A673 (cell line): ENCODE data around the gene FUT3. TPM values are rescaled to one million over a fixed set of nuclear protein-coding genes. Genes with fewer than 3 reads are reported as not detected.
"Not testable (repeated sequence)": the region's sequence is repeated elsewhere in the genome, so short reads cannot be mapped to it uniquely, and the experiment has no call there.

ENCODE experiments used
- BruUV-seq: library from RNA; stranded (reverse); fragments of 400-500 nt; replicated peaks from 2 replicates; lab custom pipeline; 2021; lab: Mats Ljungman, UMichigan
- CTCF ChIA-PET: fragments of 300-600 bp; sonication (Branson Sonifier 250); formaldehyde crosslinking; loops from one replicate; lab custom pipeline; 2022; ENCODE audit warnings: antibody characterized with exemption; lab: Charles Lee
- POLR2A ChIA-PET: fragments of 300-600 bp; sonication (Branson Sonifier 250); formaldehyde crosslinking; loops from one replicate; lab custom pipeline; 2022; ENCODE audit warnings: antibody characterized with exemption; ENCODE audit not compliant: low non-redundant PET; lab: Charles Lee
- DNase-seq: peaks from one replicate; pipeline ENCODE4 v3.0.0-alpha.2; 2015; ENCODE audit warnings: low spot score
- H3K27ac ChIP-seq: fragments of 200-600 bp; sonication (generic); 2 replicates; pipeline ENCODE4 v1.5.1; 2016; ENCODE audit warnings: mixed run types, low read depth, mild to moderate bottlenecking, mixed read lengths, antibody characterized with exemption, low read length; ENCODE audit not compliant: poor library complexity, severe bottlenecking
- H3K27me3 ChIP-seq: fragments of 200-600 bp; sonication (generic); replicated peaks from 2 replicates; pipeline ENCODE4 v1.6.1; 2017; ENCODE audit warnings: mixed run types, low read depth, mild to moderate bottlenecking, mixed read lengths, antibody characterized with exemption, low read length; ENCODE audit not compliant: insufficient read depth, poor library complexity
- H3K36me3 ChIP-seq: fragments of 200-600 bp; sonication (generic); 2 replicates; pipeline ENCODE4 v1.6.1; 2016; ENCODE audit warnings: mixed run types, mild to moderate bottlenecking, mixed read lengths, antibody characterized with exemption, low read length; ENCODE audit not compliant: insufficient read depth, poor library complexity, severe bottlenecking
- H3K4me1 ChIP-seq: fragments of 200-600 bp; sonication (generic); 2 replicates; pipeline ENCODE4 v1.6.1; 2017; ENCODE audit warnings: mixed run types, mild to moderate bottlenecking, mixed read lengths, antibody characterized with exemption, low read length; ENCODE audit not compliant: insufficient read depth, poor library complexity, severe bottlenecking
- H3K4me3 ChIP-seq: fragments of 200-600 bp; sonication (generic); 2 replicates; pipeline ENCODE4 v1.5.1; 2016; ENCODE audit warnings: low read depth, mixed run types, mild to moderate bottlenecking, mixed read lengths, low read length; ENCODE audit not compliant: poor library complexity, severe bottlenecking
- H3K9me3 ChIP-seq: fragments of 200-600 bp; sonication (generic); 2 replicates; pipeline ENCODE4 v1.6.1; 2016; ENCODE audit warnings: mixed run types, low read depth, mild to moderate bottlenecking, mixed read lengths, antibody characterized with exemption, low read length; ENCODE audit not compliant: poor library complexity, severe bottlenecking
- CTCF ChIP-seq: fragments of 300-800, 200-600 bp; sonication (generic); conservative IDR thresholded peaks from 2 replicates; pipeline ENCODE4 v1.5.1; 2017; ENCODE audit warnings: low read depth, mild to moderate bottlenecking, antibody characterized with exemption, low read length, moderate library complexity, mixed read lengths
- EZH2 ChIP-seq: fragments of 200-600 bp; sonication (generic); IDR thresholded peaks from 2 replicates; pipeline ENCODE4 v1.6.1; 2017; ENCODE audit warnings: borderline replicate concordance, low read depth, mild to moderate bottlenecking, mixed read lengths, antibody characterized with exemption, low read length; ENCODE audit not compliant: poor library complexity, severe bottlenecking
- intact Hi-C: fragments of 100-400 bp; cut with micrococcal nuclease; formaldehyde crosslinking; loops from one replicate; pipeline ENCODE4 v1.10.0; 2022; ENCODE audit not compliant: unreplicated experiment
- total RNA-seq: library from RNA; stranded (reverse); gene quantifications from 2 replicates; pipeline ENCODE4 v1.2.3, GENCODE V29; 2021

The FUT3 gene
- total RNA-seq, 1 experiment from 2014 or later = not detected

DNA sequence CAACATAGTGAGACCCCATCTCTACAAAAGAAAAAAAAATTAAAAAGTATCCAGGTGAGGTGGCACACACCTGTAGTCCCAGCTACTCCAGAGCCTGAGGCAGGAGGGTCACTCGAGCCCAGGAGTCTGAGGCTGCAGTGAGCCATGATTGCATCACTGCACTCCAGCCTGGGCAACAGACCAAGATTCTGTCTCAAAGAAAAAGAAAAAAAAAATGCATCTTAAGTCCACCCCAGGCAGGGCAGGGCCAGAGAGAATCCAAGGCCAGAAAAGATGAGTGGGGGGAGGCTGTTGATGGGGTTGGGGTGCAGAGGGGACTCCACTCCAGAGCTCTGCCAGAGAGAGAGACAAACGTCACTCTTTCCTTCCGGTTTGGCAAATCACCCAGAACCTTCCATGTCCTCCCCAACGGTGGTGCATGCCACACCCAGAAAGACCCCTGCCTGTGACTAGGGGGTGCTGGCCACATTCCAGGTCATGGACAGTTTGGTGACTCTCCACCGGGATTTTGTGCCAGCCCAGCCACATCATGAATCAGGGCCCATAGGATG lies 431 bp downstream of the FUT3 start:
- CTCF ChIA-PET = interaction anchor here (0.7 kb wide), 1 partner anchor 47 kb away, joined by 3 read pairs; no protein-coding TSS in a partner anchor
- Histone ChIP-seq H3K4me3 (no peak overlapping the region), H3K4me1 (peaks cover 11% of the 10 kb centered on the region), H3K36me3 (no peaks in the 10 kb centered on the region), H3K9me3 (no peaks in the 10 kb centered on the region), H3K27ac (no peak overlapping the region), H3K27me3 (no peaks in the 10 kb centered on the region)
- TF ChIP-seq EZH2 = no peak
- no peak for TF ChIP-seq CTCF
- no TSS peak for BruUV-seq
- DNase-seq = peak; percentile 43
- intact Hi-C loops = no loop called here
- POLR2A ChIA-PET = no interaction called here

DNA sequence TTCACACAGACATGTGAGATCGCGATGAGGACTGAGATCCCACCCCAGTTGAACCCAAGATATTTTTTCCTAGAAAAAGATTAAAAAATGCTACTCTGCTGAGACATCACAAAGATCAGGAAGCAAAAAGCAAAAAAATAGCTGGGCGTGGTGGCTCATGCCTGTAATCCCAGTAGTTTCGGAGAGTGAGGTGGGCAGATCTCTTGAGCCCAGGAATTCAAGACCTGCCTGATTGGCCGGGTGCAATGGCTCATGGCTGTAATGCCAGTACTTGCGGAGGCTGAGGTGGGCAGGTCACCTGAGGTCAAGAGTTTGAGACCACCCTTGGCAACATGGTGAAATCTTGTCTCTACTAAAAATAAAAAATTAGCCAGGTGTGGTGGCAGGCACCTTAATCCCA lies 1.1 kb downstream of the FUT3 start:
- H3K4me3 ChIP-seq = no peak overlapping the region
- TF ChIP-seq EZH2 = no peak
- no peak for TF ChIP-seq CTCF
- peaks cover 11% of the 10 kb centered on the region for H3K4me1 ChIP-seq
- DNase-seq = no peak
- CTCF ChIA-PET = no interaction called here
- no TSS peak for BruUV-seq
- H3K9me3 ChIP-seq = no peaks in the 10 kb centered on the region
- no peak overlapping the region for H3K27ac ChIP-seq
- H3K36me3 ChIP-seq = no peaks in the 10 kb centered on the region
- intact Hi-C loops = no loop called here
- H3K27me3 ChIP-seq = no peaks in the 10 kb centered on the region
- POLR2A ChIA-PET = no interaction called here

DNA sequence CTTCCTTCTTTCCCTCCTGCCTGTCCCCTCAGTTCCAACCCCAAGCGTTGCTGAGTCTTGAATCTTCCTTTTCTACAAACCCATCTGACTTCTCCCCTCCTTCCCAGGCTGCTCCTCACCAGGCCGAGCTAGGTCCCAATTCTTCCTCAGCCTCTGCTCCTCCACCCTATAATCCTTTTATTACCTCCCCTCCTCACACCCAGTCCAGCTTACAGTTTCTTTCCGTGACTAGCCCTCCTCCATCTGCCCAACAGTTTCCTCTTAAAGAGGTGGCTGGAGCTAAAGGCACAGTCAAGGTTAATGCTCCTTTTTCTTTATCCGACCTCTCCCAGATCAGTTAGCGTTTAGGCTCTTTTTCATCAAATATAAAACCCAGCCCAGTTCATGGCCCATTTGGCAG lies 2.6 kb downstream of the FUT3 start:
- intact Hi-C loops, POLR2A ChIA-PET, BruUV-seq, DNase-seq, H3K9me3 ChIP-seq, H3K36me3 ChIP-seq, H3K4me3 ChIP-seq, H3K27me3 ChIP-seq, CTCF ChIA-PET, H3K27ac ChIP-seq: not testable (repeated sequence)
- peaks cover 11% of the 10 kb centered on the region for H3K4me1 ChIP-seq

- H3K9me3 ChIP-seq, intact Hi-C loops, DNase-seq, H3K27ac ChIP-seq, CTCF ChIA-PET, H3K36me3 ChIP-seq, BruUV-seq, H3K4me3 ChIP-seq, H3K27me3 ChIP-seq, POLR2A ChIA-PET: not testable (repeated sequence)
- H3K4me1 ChIP-seq = peaks cover 11% of the 10 kb centered on the region
Measured at GRCh38 chr19:5847846-5848245, 3.4 kb downstream of the FUT3 start.
